Naive B cell (primary cell): ENCODE data around the gene CPA1. TPM values are rescaled to one million over a fixed set of nuclear protein-coding genes. Genes with fewer than 3 reads are reported as not detected.

ENCODE experiments used
- ATAC-seq, 2 donors: fragments of 150-1000 bp; cut with Tn5 transposase; 2 replicates each; pipeline ENCODE4 v1.10.0; 2021; ENCODE audit warnings: low read depth in 2 of 2, mild to moderate bottlenecking in 2 of 2, moderate library complexity in 2 of 2
- DNase-seq: peaks from one replicate; pipeline ENCODE4 v3.0.0; 2022
- H3K27ac Mint-ChIP-seq, 6 donors: one replicate each; pipeline ENCODE4 v1.8.0; 2020 to 2022; ENCODE audit warnings: mild to moderate bottlenecking in 6 of 6, mixed read lengths in 6 of 6, moderate library complexity in 5 of 6, inconsistent platforms in 2 of 6
- H3K27me3 Mint-ChIP-seq, 3 donors: one replicate each; pipeline ENCODE4 v1.8.0; 2021 to 2022; ENCODE audit warnings: mixed read lengths in 3 of 3, mild to moderate bottlenecking in 1 of 3
- H3K36me3 Mint-ChIP-seq, 2 donors: one replicate each; pipeline ENCODE4 v1.8.0; 2020 to 2022; ENCODE audit warnings: mixed read lengths in 2 of 2, inconsistent platforms in 1 of 2, mild to moderate bottlenecking in 1 of 2
- H3K4me1 Mint-ChIP-seq, 3 donors: one replicate each; pipeline ENCODE4 v1.8.0; 2020 to 2022; ENCODE audit warnings: mixed read lengths in 3 of 3, inconsistent platforms in 1 of 3, mild to moderate bottlenecking in 1 of 3, moderate library complexity in 1 of 3
- H3K4me3 Mint-ChIP-seq, 8 donors: one replicate each; pipeline ENCODE4 v1.8.0; 2020 to 2022; ENCODE audit warnings: mild to moderate bottlenecking in 8 of 8, mixed read lengths in 8 of 8, moderate library complexity in 8 of 8, inconsistent platforms in 2 of 8
- H3K9me3 Mint-ChIP-seq, 7 donors: one replicate each; pipeline ENCODE4 v1.8.0; 2020 to 2022; ENCODE audit warnings: mixed read lengths in 7 of 7, mild to moderate bottlenecking in 5 of 7, inconsistent platforms in 2 of 7, moderate library complexity in 1 of 7
- polyA plus RNA-seq, 6 donors: library from polyadenylated mRNA; unstranded; fragments of 300-500 nt; fragmentation: Illumina TruSeq; gene quantifications; one replicate each; pipeline ENCODE4 v1.2.3, GENCODE V29; 2021; ENCODE audit warnings: low read depth in 6 of 6

Gene CPA1
- polyA plus RNA-seq, 6 donors from 2014 or later: not detected

DNA sequence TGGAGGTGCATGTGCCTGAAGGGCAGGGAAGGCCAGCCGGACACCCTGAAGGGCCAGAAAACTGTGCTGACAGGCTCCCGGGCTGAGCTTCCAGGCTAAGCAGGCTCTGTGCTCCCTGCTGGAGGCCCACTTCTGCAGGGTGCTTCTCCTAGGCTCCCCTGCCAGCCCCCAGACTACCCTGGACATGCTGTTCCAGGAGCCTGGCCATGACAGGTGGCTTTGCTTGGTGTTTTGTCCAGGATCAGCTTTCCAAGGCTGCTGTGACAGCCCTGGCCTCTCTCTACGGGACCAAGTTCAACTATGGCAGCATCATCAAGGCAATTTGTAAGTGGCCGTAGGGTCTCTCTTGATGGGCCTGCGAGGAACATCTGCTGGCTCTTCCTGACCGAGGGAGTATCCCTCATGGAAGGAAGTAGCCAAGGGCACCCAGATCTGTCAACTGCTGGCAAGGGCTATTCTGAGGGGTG is 5.3 kb downstream of the CPA1 start:
- Mint-ChIP-seq H3K9me3 (peaks cover 0 to 5% (median 0%) of the 10 kb centered on the region in 7 donors), H3K27ac (no peak overlapping the region), H3K4me3 (no peak overlapping the region), H3K4me1 (no peaks in the 10 kb centered on the region), H3K36me3 (no peaks in the 10 kb centered on the region), H3K27me3 (peaks cover 0 to 17% (median 4%) of the 10 kb centered on the region in 3 donors)
- DNase-seq (no peak), ATAC-seq (no peak)

GRCh38 chr7:130386876-130387275 is 6.6 kb downstream of the CPA1 start:
- H3K27me3 Mint-ChIP-seq: peaks cover 0 to 17% (median 4%) of the 10 kb centered on the region in 3 donors
- no peaks in the 10 kb centered on the region for H3K36me3 Mint-ChIP-seq
- peaks cover 0 to 5% (median 0%) of the 10 kb centered on the region in 7 donors for H3K9me3 Mint-ChIP-seq
- H3K27ac Mint-ChIP-seq: no peak overlapping the region
- H3K4me1 Mint-ChIP-seq: no peaks in the 10 kb centered on the region
- ATAC-seq (no peak), DNase-seq (no peak)
- no peak overlapping the region for H3K4me3 Mint-ChIP-seq

DNA sequence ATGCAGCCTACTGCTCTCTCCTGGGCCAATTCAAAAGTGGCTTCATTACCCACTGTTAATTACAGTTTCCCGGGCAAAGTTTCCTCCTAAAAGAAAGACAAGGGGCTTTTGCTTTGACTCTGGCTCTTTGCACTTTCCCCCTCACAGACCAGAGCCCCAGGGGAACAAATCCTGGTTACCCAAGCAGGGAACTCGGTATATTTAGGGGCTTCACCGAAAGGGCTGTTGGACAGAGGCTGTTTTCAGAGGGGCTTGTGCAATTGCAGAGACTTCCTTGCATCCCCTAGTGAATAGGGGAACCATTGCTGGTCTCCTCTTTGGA is 7.0 kb downstream of the CPA1 start:
- H3K36me3 Mint-ChIP-seq: no peaks in the 10 kb centered on the region
- ATAC-seq (no peak), DNase-seq (no peak)
- peaks cover 0 to 5% (median 0%) of the 10 kb centered on the region in 7 donors for H3K9me3 Mint-ChIP-seq
- no peaks in the 10 kb centered on the region for H3K4me1 Mint-ChIP-seq
- H3K27me3 Mint-ChIP-seq: peaks cover 0 to 17% (median 4%) of the 10 kb centered on the region in 3 donors
- no peak overlapping the region for H3K27ac Mint-ChIP-seq
- no peak overlapping the region for H3K4me3 Mint-ChIP-seq

GRCh38 chr7:130387628-130388403 is 7.5 kb downstream of the CPA1 start:
- peaks cover 0 to 17% (median 4%) of the 10 kb centered on the region in 3 donors for H3K27me3 Mint-ChIP-seq
- H3K36me3 Mint-ChIP-seq: no peaks in the 10 kb centered on the region
- H3K27ac Mint-ChIP-seq: peak overlapping the region in 1 of 6 donors; percentile 63
- H3K9me3 Mint-ChIP-seq: peaks cover 0 to 5% (median 0%) of the 10 kb centered on the region in 7 donors
- no peak overlapping the region for H3K4me3 Mint-ChIP-seq
- no peaks in the 10 kb centered on the region for H3K4me1 Mint-ChIP-seq
- ATAC-seq (no peak), DNase-seq (no peak)

GRCh38 chr7:130388671-130389070 is 8.4 kb downstream of the CPA1 start:
- peak overlapping the region in 1 of 6 donors; percentile 60 for H3K27ac Mint-ChIP-seq
- H3K36me3 Mint-ChIP-seq: no peaks in the 10 kb centered on the region
- ATAC-seq (no peak), DNase-seq (no peak)
- H3K27me3 Mint-ChIP-seq: peaks cover 0 to 16% (median 4%) of the 10 kb centered on the region in 3 donors
- no peak overlapping the region for H3K4me3 Mint-ChIP-seq
- H3K4me1 Mint-ChIP-seq: peaks cover under 1 to 4% (median 1%) of the 10 kb centered on the region in 3 donors
- H3K9me3 Mint-ChIP-seq: peaks cover 0 to 5% (median 0%) of the 10 kb centered on the region in 7 donors

DNA sequence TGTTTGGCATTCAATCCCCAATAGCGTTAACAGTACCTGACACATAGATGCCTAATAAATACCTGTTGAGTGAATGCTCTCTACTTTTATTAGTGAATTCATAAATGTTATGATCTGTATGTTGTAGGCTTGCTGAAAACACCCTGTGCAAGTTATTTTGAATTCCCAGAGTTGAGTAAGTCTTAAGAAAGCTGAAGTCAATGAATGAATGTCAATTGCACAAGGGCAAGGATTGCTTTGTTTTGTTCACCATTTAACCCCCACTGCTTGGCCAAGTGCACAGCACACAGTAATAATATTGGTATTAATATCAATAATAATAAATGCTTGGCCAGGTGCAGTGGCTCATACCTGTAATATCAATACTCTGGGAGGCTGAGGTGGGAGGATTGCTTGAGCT is 10.2 kb downstream of the CPA1 start:
- Mint-ChIP-seq H3K27ac (no peak overlapping the region), H3K4me1 (peaks cover 4 to 15% (median 10%) of the 10 kb centered on the region in 3 donors), H3K36me3 (no peaks in the 10 kb centered on the region), H3K4me3 (no peak overlapping the region), H3K9me3 (peaks cover 0 to 5% (median 0%) of the 10 kb centered on the region in 7 donors), H3K27me3 (peaks cover 0 to 7% (median 0%) of the 10 kb centered on the region in 3 donors)
- no peak for DNase-seq
- no peak for ATAC-seq

- H3K4me1 Mint-ChIP-seq: peaks cover 4 to 15% (median 10%) of the 10 kb centered on the region in 3 donors
- H3K36me3 Mint-ChIP-seq: peaks cover 0 to 5% of the 10 kb centered on the region in 2 donors
- ATAC-seq: no peak
- no peak overlapping the region for H3K27ac Mint-ChIP-seq
- peaks cover 0 to 5% (median 0%) of the 10 kb centered on the region in 7 donors for H3K9me3 Mint-ChIP-seq
- DNase-seq: no peak
- no peak overlapping the region for H3K4me3 Mint-ChIP-seq
- no peaks in the 10 kb centered on the region for H3K27me3 Mint-ChIP-seq
Observed at GRCh38 chr7:130393101-130393561, 12.8 kb downstream of the CPA1 start.

GRCh38 chr7:130393841-130394411 is 13.6 kb downstream of the CPA1 start:
- peaks cover 4 to 15% (median 10%) of the 10 kb centered on the region in 3 donors for H3K4me1 Mint-ChIP-seq
- H3K27me3 Mint-ChIP-seq: no peaks in the 10 kb centered on the region
- H3K9me3 Mint-ChIP-seq: peaks cover 0 to under 1% (median 0%) of the 10 kb centered on the region in 7 donors
- peaks cover 0 to 5% of the 10 kb centered on the region in 2 donors for H3K36me3 Mint-ChIP-seq
- no peak overlapping the region for H3K4me3 Mint-ChIP-seq
- no peak for DNase-seq
- peak overlapping the region in 2 of 6 donors; percentile 75 to 91 for H3K27ac Mint-ChIP-seq
- no peak for ATAC-seq

- H3K36me3 Mint-ChIP-seq: peaks cover 0 to 5% of the 10 kb centered on the region in 2 donors
- ATAC-seq (no peak), DNase-seq (no peak)
- H3K27ac Mint-ChIP-seq: peak overlapping the region in 1 of 6 donors; percentile 91
- peaks cover 4 to 15% (median 10%) of the 10 kb centered on the region in 3 donors for H3K4me1 Mint-ChIP-seq
- no peaks in the 10 kb centered on the region for H3K9me3 Mint-ChIP-seq
- no peak overlapping the region for H3K4me3 Mint-ChIP-seq
- no peaks in the 10 kb centered on the region for H3K27me3 Mint-ChIP-seq
Observed at GRCh38 chr7:130394421-130395195, 14.3 kb downstream of the CPA1 start.

DNA sequence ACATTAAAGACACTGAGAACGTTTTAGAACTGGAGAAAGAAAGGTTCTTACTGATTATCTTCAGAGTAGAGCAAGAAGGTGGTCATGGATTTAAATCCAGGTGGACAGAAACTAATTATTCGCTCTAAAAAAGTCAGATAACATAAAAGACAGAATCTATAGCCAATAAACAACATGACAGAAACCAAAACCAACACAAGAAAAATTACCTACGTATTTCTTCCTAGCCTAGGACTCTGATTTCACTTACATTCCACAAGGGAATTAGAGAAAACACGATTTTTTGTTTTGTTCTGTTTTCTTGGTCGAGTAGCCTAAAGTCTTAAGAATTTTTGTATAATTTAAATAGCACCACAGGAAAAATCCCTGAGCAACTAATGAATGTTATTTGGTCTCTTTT is 15.1 kb downstream of the CPA1 start:
- Mint-ChIP-seq H3K4me1 (peaks cover 4 to 15% (median 10%) of the 10 kb centered on the region in 3 donors), H3K27ac (no peak overlapping the region), H3K36me3 (peaks cover 0 to 5% of the 10 kb centered on the region in 2 donors), H3K9me3 (no peaks in the 10 kb centered on the region), H3K27me3 (no peaks in the 10 kb centered on the region), H3K4me3 (no peak overlapping the region)
- DNase-seq: no peak
- ATAC-seq: no peak

- no peak for DNase-seq
- H3K4me3 Mint-ChIP-seq: no peak overlapping the region
Observed at GRCh38 chr7:130396109-130396508, 15.8 kb downstream of the CPA1 start.

GRCh38 chr7:130397051-130397757 is 16.9 kb downstream of the CPA1 start:
- Mint-ChIP-seq H3K27ac (no peak overlapping the region), H3K4me1 (peaks cover 4 to 15% (median 10%) of the 10 kb centered on the region in 3 donors), H3K4me3 (no peak overlapping the region), H3K36me3 (peaks cover 0 to 5% of the 10 kb centered on the region in 2 donors), H3K27me3 (no peaks in the 10 kb centered on the region), H3K9me3 (no peaks in the 10 kb centered on the region)
- DNase-seq (no peak), ATAC-seq (no peak)

More at GRCh38 chr7:130396109-130396508, 15.8 kb downstream of the CPA1 start:
- Mint-ChIP-seq H3K4me1 (peaks cover 4 to 15% (median 10%) of the 10 kb centered on the region in 3 donors), H3K36me3 (peaks cover 0 to 5% of the 10 kb centered on the region in 2 donors), H3K27ac (peak overlapping the region in 1 of 6 donors; percentile 76), H3K9me3 (no peaks in the 10 kb centered on the region), H3K27me3 (no peaks in the 10 kb centered on the region)
- no peak for ATAC-seq

DNA sequence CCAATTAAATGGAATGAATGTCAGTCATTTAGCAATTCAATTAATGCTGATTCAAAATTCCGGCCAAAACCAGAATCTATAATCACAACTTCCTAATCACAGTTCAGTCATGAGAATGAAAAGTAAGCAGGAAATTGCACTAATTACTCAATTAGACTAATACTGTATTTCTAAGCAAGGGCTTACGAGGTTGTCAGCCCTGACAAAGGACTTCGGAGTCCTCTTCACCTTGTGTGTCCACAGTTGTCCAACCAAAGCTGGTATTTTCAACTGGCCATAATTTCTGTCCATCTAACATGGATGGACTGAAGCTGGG is 17.4 kb downstream of the CPA1 start:
- H3K36me3 Mint-ChIP-seq: peaks cover 0 to 8% of the 10 kb centered on the region in 2 donors
- no peaks in the 10 kb centered on the region for H3K9me3 Mint-ChIP-seq
- ATAC-seq: no peak
- H3K27ac Mint-ChIP-seq: no peak overlapping the region
- H3K4me3 Mint-ChIP-seq: no peak overlapping the region
- no peak for DNase-seq
- H3K4me1 Mint-ChIP-seq: peaks cover 4 to 15% (median 10%) of the 10 kb centered on the region in 3 donors
- H3K27me3 Mint-ChIP-seq: no peaks in the 10 kb centered on the region
